ENCODE measurements around the gene TEX264. TPM values are rescaled to one million over a fixed set of nuclear protein-coding genes. Genes with fewer than 3 reads are reported as not detected.

Gene TEX264
- total RNA-seq, 1 experiment from 2014 or later, result 11.8 TPM

- TF ChIP-seq PREB (CRISPR knock-in tag; IDR thresholded peaks at IDR 0.05; ENCODE audit: borderline replicate concordance) (no peak), AFF4 (CRISPR knock-in tag; IDR thresholded peaks at IDR 0.05; ENCODE audit: borderline replicate concordance) (no peak), NFE2L1 (CRISPR knock-in tag; IDR thresholded peaks at IDR 0.05) (no peak), E2F4 (CRISPR knock-in tag; IDR thresholded peaks at IDR 0.05; ENCODE audit: borderline replicate concordance, low read depth) (no peak), ZNF532 (CRISPR knock-in tag; IDR thresholded peaks at IDR 0.05; ENCODE audit: borderline replicate concordance) (no peak), ZNF396 (CRISPR knock-in tag; IDR thresholded peaks at IDR 0.05; ENCODE audit: borderline replicate concordance) (no peak)
Measured at GRCh38 chr3:51675201-51675611, 4.2 kb downstream of the TEX264 start (continued).

GRCh38 chr3:51676102-51676640 is 5.1 kb downstream of the TEX264 start:
- Mint-ChIP-seq H3K9me3 (no peaks in the 10 kb centered on the region), H3K36me3 (no peaks in the 10 kb centered on the region), H3K4me3 (no peak overlapping the region), H3K27me3 (ENCODE audit: low read depth) (no peaks in the 10 kb centered on the region), H3K27ac (no peak overlapping the region), H3K4me1 (peaks cover 22% of the 10 kb centered on the region)
- ChIA-PET POLR2A (no interaction called here), CTCF (interaction anchor here (0.6 to 1.5 kb wide), 2 partner anchors 43 to 174 kb away, joined by 3 to 4 read pairs; no protein-coding TSS in a partner anchor)
- DNase-seq (ENCODE audit: low spot score) (no peak), ATAC-seq (no peak)
- TF ChIP-seq USF1 (CRISPR knock-in tag; IDR thresholded peaks at IDR 0.05), result no peak
- no peak for TF ChIP-seq ZNF219 (CRISPR knock-in tag; IDR thresholded peaks at IDR 0.05; ENCODE audit: borderline replicate concordance)
- TF ChIP-seq E2F4 (CRISPR knock-in tag; IDR thresholded peaks at IDR 0.05; ENCODE audit: borderline replicate concordance, low read depth), result no peak
- TF ChIP-seq FOXP4 (CRISPR knock-in tag; IDR thresholded peaks at IDR 0.05), result no peak
- no peak for TF ChIP-seq ZBTB21 (CRISPR knock-in tag; IDR thresholded peaks at IDR 0.05; ENCODE audit: borderline replicate concordance)
- TF ChIP-seq ERG (CRISPR knock-in tag; IDR thresholded peaks at IDR 0.05), result no peak
- no peak for TF ChIP-seq ZNF671 (CRISPR knock-in tag; IDR thresholded peaks at IDR 0.05)
- no peak for TF ChIP-seq ATF2 (CRISPR knock-in tag; IDR thresholded peaks at IDR 0.05; ENCODE audit: borderline replicate concordance, low read depth)
- no peak for TF ChIP-seq NR1H2 (CRISPR knock-in tag; IDR thresholded peaks at IDR 0.05)
- no peak for TF ChIP-seq TP53 (CRISPR knock-in tag; IDR thresholded peaks at IDR 0.05)
- TF ChIP-seq ZNF121 (CRISPR knock-in tag; IDR thresholded peaks at IDR 0.05), result no peak
- no peak for TF ChIP-seq FOXP1 (CRISPR knock-in tag; IDR thresholded peaks at IDR 0.05; ENCODE audit: borderline replicate concordance)

All from WTC11 (cell line).